Choroid plexus epithelial cell (primary cell): ENCODE measurements around the gene MIGA2.

Source experiments
- DNase-seq: peaks from one replicate; pipeline ENCODE4 v3.0.0-alpha.2; 2010; ENCODE audit warnings: low read depth
- H3K4me3 ChIP-seq: 2 replicates; pipeline ENCODE4 v1.5.1; 2011; ENCODE audit warnings: low read depth, mild to moderate bottlenecking, control low read depth, low read length, moderate library complexity
- TF ChIP-seq, protein P1 (sequence below): conservative IDR thresholded peaks from 2 replicates; pipeline ENCODE4 v1.5.1; 2011; ENCODE audit warnings: low read depth, mild to moderate bottlenecking, control low read depth, inconsistent platforms, low read length, moderate library complexity

The MIGA2 gene

GRCh38 chr9:129007035-129007765, 29.2 kb upstream of the MIGA2 start:
- TF ChIP-seq, protein P1, sequence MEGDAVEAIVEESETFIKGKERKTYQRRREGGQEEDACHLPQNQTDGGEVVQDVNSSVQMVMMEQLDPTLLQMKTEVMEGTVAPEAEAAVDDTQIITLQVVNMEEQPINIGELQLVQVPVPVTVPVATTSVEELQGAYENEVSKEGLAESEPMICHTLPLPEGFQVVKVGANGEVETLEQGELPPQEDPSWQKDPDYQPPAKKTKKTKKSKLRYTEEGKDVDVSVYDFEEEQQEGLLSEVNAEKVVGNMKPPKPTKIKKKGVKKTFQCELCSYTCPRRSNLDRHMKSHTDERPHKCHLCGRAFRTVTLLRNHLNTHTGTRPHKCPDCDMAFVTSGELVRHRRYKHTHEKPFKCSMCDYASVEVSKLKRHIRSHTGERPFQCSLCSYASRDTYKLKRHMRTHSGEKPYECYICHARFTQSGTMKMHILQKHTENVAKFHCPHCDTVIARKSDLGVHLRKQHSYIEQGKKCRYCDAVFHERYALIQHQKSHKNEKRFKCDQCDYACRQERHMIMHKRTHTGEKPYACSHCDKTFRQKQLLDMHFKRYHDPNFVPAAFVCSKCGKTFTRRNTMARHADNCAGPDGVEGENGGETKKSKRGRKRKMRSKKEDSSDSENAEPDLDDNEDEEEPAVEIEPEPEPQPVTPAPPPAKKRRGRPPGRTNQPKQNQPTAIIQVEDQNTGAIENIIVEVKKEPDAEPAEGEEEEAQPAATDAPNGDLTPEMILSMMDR = no peak
- no peak for DNase-seq
- no peak overlapping the region for H3K4me3 ChIP-seq

GRCh38 chr9:129007766-129008468, 28.5 kb upstream of the MIGA2 start:
- DNase-seq = no peak
- TF ChIP-seq, protein P1 = no peak
- no peak overlapping the region for H3K4me3 ChIP-seq

DNA sequence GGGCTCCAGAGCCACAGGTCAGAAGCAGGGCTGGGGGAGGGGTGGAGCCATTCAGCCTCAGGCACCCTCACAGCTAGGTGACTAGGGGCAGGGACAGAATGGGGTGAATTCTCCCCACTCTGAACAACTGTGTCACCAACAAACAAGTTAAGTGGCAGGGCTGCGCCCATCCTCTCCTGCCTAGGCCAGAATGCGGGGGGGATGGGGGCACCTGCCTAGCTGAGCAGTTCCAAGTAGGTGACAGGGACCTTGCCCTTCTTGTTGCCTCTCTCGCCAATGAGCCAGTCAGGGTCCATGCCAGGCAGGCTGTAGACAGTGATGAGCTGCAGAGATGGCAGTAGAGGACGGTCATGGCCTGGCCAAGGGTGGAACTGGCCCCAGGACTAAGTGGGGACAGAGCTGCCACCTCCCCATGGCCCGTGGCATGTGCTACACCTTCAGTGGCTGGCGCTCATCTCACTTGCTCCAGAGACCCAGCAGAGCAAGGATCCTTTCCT, 27.9 kb upstream of the MIGA2 start:
- no peak overlapping the region for H3K4me3 ChIP-seq
- DNase-seq = no peak
- TF ChIP-seq, protein P1 = no peak

DNA sequence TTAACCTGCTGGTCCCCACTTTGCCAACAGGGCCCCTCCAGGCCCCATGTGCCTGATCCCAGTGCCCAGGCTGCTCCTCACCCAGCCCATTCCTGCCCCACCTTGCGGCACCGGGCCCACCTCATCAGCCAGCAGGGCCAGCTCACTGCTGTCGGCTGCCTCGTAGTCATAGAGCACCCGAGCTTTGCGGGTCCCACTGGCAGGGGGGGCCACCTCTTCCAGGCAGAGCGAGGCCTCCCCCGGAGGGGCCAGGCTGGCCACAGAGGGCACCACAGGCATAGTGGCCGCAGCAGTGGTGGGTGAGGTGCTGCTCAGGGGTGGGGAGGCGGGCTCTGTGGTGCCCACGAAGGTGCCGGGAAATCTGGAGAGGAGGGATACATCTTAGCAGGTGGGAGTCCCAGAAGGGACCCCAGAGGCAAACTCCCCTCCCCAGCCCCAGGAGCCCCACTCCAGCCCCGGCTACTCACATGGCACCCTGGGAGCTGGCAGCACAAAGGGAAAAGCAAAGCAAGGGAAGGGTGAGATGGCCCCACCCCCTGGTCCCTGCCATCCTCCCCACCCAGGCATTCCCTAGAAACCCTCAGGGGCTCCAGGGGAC, 27.3 kb upstream of the MIGA2 start:
- TF ChIP-seq, protein P1 = no peak
- no peak for DNase-seq
- no peak overlapping the region for H3K4me3 ChIP-seq

GRCh38 chr9:129009584-129010141, 26.8 kb upstream of the MIGA2 start:
- no peak overlapping the region for H3K4me3 ChIP-seq
- no peak for DNase-seq
- TF ChIP-seq, protein P1 = no peak

- no peak overlapping the region for H3K4me3 ChIP-seq
- no peak for DNase-seq
- TF ChIP-seq, protein P1 = no peak
Observed at GRCh38 chr9:129010267-129010975, 26.0 kb upstream of the MIGA2 start.
